HEK293T (cell line): ENCODE measurements around the gene HLA-F.

Experiments used
- BHLHE40 ChIP-seq: fragments of 450-650 bp; IDR thresholded peaks from 2 replicates; pipeline ENCODE4 v1.6.1; 2016; ENCODE audit warnings: mild to moderate bottlenecking, moderate library complexity, borderline replicate concordance
- FOXA1 ChIP-seq: fragments of 450-650 bp; IDR thresholded peaks from 2 replicates; pipeline ENCODE4 v1.6.1; 2016; ENCODE audit warnings: mild to moderate bottlenecking
- FOXK2 ChIP-seq: fragments of 450-650 bp; IDR thresholded peaks from 2 replicates; pipeline ENCODE4 v1.6.1; 2016; ENCODE audit warnings: mild to moderate bottlenecking
- FOXM1 ChIP-seq: fragments of 450-650 bp; IDR thresholded peaks from 2 replicates; pipeline ENCODE4 v1.6.1; 2017; ENCODE audit warnings: mild to moderate bottlenecking, borderline replicate concordance
- HDGF ChIP-seq: fragments of 450-650 bp; IDR thresholded peaks from 2 replicates; pipeline ENCODE4 v1.6.1; 2017; ENCODE audit warnings: antibody characterized with exemption, borderline replicate concordance
- L3MBTL2 ChIP-seq: fragments of 450-650 bp; conservative IDR thresholded peaks from 2 replicates; pipeline ENCODE4 v1.6.1; 2016; ENCODE audit warnings: mild to moderate bottlenecking
- LEF1 ChIP-seq: fragments of 450-650 bp; IDR thresholded peaks from 2 replicates; pipeline ENCODE4 v1.6.1; 2017; ENCODE audit warnings: mild to moderate bottlenecking, borderline replicate concordance
- NFRKB ChIP-seq: fragments of 450-650 bp; IDR thresholded peaks from 2 replicates; pipeline ENCODE4 v1.6.1; 2016; ENCODE audit warnings: mild to moderate bottlenecking, moderate library complexity
- SP1 ChIP-seq: fragments of 450-650 bp; IDR thresholded peaks from 2 replicates; pipeline ENCODE4 v1.6.1; 2017
- SUZ12 ChIP-seq: fragments of 450-650 bp; IDR thresholded peaks from 2 replicates; pipeline ENCODE4 v1.6.1; 2016; ENCODE audit warnings: mild to moderate bottlenecking

GRCh38 chr6:29743568-29743967 is 20.3 kb downstream of the HLA-F start:
- no peak for TF ChIP-seq SUZ12
- TF ChIP-seq FOXK2 = no peak
- no peak for TF ChIP-seq FOXM1
- no peak for TF ChIP-seq HDGF
- TF ChIP-seq LEF1 = no peak
- no peak for TF ChIP-seq SP1
- TF ChIP-seq BHLHE40 = no peak
- TF ChIP-seq FOXA1 = no peak
- TF ChIP-seq NFRKB = no peak
- TF ChIP-seq L3MBTL2 = no peak
